GM12891 (cell line): ENCODE results near the gene RNF166.
A peak's percentile ranks its signal among the peaks of the same experiment; 100 is the strongest.

Experiments used
- DNase-seq: peaks from one replicate; pipeline ENCODE4 v3.0.0; 2011; ENCODE audit warnings: low spot score; ENCODE audit not compliant: insufficient read length
- FAIRE-seq: peaks from 2 replicates; lab custom pipeline; 2011; peaks lifted over from hg19 to GRCh38; lab: Jason Lieb, UNC
- PAX5 ChIP-seq: IDR thresholded peaks from 2 replicates; pipeline ENCODE4 v1.6.1; 2011; ENCODE audit warnings: low read length, moderate library complexity, mild to moderate bottlenecking; ENCODE audit not compliant: insufficient read depth, severe bottlenecking
- POLR2A ChIP-seq: IDR thresholded peaks from 2 replicates; pipeline ENCODE4 v1.6.1; 2011; ENCODE audit warnings: low read depth, low read length, control low read depth
- POLR2AphosphoS5 ChIP-seq: IDR thresholded peaks from 2 replicates; pipeline ENCODE4 v1.6.1; 2011; ENCODE audit warnings: low read depth, low read length, control low read depth
- POU2F2 ChIP-seq: IDR thresholded peaks from 2 replicates; pipeline ENCODE4 v1.6.1; 2011; ENCODE audit warnings: low read depth, mild to moderate bottlenecking, control low read depth, low read length, moderate library complexity
- SPI1 ChIP-seq: IDR thresholded peaks from 2 replicates; pipeline ENCODE4 v1.6.1; 2011; ENCODE audit warnings: low read depth, low read length, control low read depth
- TAF1 ChIP-seq: IDR thresholded peaks from 2 replicates; pipeline ENCODE4 v1.6.1; 2011; ENCODE audit warnings: low read depth, low read length, control low read depth

Gene RNF166

DNA sequence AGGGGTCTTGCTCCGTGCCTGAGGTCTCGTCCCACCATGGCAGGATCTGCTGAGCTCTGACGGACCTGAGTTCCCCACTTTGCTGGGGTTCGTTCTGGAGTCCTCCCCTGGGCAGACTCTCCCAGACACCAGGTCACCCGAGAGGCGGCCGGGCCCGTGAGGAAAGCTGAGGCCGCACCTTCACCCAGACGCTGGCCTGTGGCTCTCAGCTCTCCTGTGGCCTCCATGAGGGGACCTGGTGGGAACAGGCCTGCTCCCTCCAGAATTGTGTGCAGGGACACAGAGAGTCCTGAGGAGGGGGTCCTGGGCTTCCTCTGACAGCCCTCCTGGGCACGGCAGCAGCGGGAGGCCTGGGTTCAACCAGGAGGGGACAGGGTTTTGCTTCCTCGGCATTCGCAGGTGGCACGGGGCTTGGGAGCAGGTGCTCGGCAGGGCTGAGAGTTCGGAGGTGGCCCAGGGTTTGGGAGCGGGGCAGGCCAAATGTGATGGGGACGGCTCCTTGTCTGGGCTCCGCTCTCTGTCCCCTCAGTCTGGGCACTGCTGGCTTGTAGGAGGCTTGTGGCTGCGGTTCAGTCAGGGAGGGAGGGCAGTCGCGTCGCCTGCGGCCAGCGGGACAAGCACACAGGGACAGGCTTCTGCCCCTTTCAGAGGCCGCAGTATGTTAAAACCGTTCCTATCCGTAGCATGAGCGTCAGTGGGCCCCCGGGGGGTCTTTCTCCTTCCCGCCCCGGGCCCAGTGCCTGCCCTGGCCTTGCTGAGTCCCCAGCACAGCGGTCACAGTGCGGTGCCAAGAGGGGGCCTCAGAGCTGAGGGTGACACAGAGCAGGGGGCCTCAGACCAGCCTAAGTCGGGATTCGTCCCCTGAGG lies 11.8 kb downstream of the RNF166 start:
- FAIRE-seq (no peak), DNase-seq (no peak)
- TF ChIP-seq PAX5 (no peak), POLR2A (no peak), POLR2AphosphoS5 (no peak), TAF1 (no peak), POU2F2 (no peak)

DNA sequence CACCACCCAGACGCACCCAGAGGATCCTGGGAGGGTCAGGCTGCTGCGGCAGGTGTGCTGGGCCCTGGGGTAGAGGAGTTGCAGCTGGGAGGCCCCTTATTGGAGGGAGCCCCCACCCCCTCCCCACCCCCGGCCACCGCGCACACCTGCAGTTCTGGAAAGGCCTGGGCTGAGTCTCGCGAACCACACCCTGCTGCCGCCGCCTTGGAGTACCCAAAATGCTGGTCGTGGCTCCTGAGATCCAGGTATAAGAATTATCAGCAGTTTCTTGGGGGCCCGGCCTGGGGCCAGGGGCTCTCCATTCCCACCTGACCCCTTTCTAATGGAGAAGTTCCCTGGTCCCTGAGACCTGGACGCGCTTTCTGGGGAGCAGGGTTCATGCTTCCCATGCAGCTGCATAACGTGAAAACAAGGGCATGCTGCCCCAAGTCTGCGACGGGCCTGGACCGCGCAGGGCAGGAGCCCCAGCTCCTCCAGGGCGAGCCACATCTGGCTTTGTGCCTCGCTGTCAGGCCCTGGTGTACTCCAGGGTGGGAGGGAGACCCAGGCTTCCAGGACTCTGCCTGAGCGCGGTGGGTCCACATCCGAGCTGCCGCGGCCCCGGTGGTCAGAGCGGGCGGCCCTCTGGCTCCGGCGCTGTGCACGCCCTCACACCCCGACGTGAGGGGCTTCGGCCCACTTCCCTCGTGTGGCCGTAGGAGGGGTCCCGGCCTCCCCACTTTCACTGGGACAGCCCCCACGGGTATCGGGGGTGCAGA lies 12.6 kb downstream of the RNF166 start:
- DNase-seq (no peak), FAIRE-seq (no peak)
- TF ChIP-seq PAX5 (no peak), POLR2AphosphoS5 (no peak), TAF1 (no peak), POU2F2 (no peak), SPI1 (no peak), POLR2A (no peak)

DNA sequence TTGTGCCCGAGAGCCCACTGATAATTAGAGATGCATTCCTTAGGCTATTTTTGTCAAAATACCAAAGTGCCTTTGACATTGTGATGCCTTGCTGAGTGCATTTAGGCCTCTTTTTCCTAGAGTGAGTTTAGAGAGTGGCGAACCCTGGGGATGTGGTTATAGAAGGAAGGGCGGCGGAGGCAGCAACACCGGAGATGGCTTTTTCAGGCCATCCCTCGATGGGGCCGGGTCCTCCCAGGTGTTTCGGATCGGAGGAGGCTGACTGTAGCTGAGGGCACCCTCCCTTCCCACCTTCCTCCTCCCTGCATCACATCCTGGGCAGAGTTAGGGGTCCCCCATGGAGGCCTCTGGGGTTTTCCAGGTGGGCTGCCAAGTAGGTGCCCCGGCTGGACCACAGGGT lies 13.3 kb downstream of the RNF166 start:
- FAIRE-seq = no peak
- DNase-seq = no peak
- TF ChIP-seq POLR2AphosphoS5 (no peak), POU2F2 (no peak), PAX5 (no peak), TAF1 (no peak), SPI1 (no peak), POLR2A (no peak)

GRCh38 chr16:88691924-88692560 lies 14.2 kb downstream of the RNF166 start:
- peak; percentile 83 for FAIRE-seq
- no peak for TF ChIP-seq POU2F2
- no peak for TF ChIP-seq POLR2A
- TF ChIP-seq PAX5 = no peak
- TF ChIP-seq SPI1 = no peak
- TF ChIP-seq TAF1 = no peak
- TF ChIP-seq POLR2AphosphoS5 = no peak
- DNase-seq = no peak

- peak; percentile 31 for FAIRE-seq
- TF ChIP-seq POLR2A (no peak), POU2F2 (no peak), PAX5 (no peak), SPI1 (no peak), TAF1 (no peak)
- no peak for DNase-seq
These were observed 14.9 kb downstream of the RNF166 start for GRCh38 chr16:88691129-88691813.

DNA sequence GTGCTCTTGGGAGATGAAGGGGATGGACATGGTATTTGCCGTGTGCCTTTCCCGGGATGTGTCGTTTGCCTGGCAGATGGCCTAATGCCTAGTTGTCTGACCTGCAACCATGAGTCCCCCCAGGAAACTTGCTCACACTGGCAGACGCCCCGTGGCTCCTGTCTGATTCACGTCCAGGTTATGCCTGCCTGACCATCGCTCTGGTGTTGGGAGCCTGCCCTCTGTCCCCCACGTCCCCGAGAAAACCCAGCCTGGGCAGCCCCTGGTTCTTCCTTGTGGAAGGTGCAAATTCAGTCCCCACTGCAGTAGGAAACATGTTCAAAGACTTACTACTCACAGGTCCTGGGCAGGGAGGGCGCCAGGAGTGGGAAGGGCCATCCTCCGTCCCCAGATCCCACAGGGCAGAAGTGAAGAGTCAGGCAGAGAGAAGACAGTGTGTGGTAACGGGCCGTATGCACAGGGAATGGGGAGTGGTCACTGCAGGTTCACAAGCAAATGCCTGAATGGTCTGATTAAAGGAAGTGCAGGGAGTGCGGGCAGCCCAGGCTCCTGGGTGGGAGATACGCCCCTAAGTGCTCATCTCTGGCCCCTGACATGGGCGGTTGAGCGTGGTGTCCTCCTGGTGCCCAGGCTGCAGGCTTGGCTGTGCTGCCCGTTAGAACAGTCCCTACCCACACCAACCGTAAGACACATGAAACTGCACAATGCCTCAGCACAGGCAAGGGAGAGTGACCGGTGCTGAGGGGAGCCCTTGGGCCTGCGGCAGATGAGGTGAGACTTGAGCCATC lies 15.7 kb downstream of the RNF166 start:
- DNase-seq (no peak), FAIRE-seq (no peak)
- no peak for TF ChIP-seq SPI1
- TF ChIP-seq POU2F2 = no peak
- no peak for TF ChIP-seq TAF1
- TF ChIP-seq POLR2AphosphoS5 = no peak
- no peak for TF ChIP-seq POLR2A
- no peak for TF ChIP-seq PAX5

GRCh38 chr16:88688013-88688778 lies 18.0 kb downstream of the RNF166 start:
- no peak for DNase-seq
- FAIRE-seq = no peak
- TF ChIP-seq POU2F2 = no peak
- TF ChIP-seq TAF1 = no peak
- no peak for TF ChIP-seq POLR2A
- TF ChIP-seq POLR2AphosphoS5 = no peak
- TF ChIP-seq SPI1 = no peak
- no peak for TF ChIP-seq PAX5

- FAIRE-seq (no peak), DNase-seq (no peak)
- TF ChIP-seq POLR2A (no peak), SPI1 (no peak), POU2F2 (no peak), TAF1 (no peak), PAX5 (no peak), POLR2AphosphoS5 (no peak)
These were observed 18.6 kb downstream of the RNF166 start for GRCh38 chr16:88687676-88688012.
